DOHH2 (cell line): Measurements from ENCODE around the gene RPTOR.

Experiments
- H3F3A ChIP-seq: fragments of 200-600 bp; sonication (generic), shearing (Covaris generic); 2 replicates; pipeline ENCODE4 v1.6.0; 2016; ENCODE audit warnings: antibody characterized with exemption, mild to moderate bottlenecking; ENCODE audit not compliant: control insufficient read depth, insufficient read depth
- H3K27ac ChIP-seq: fragments of 200-600 bp; sonication (generic); 2 replicates; pipeline ENCODE4 v1.5.1; 2014; ENCODE audit warnings: low read depth, mild to moderate bottlenecking, low read length, moderate library complexity
- H3K27me3 ChIP-seq: fragments of 200-600 bp; sonication (generic); 2 replicates; pipeline ENCODE4 v1.6.1; 2014; ENCODE audit warnings: mild to moderate bottlenecking, low read length, mixed read lengths; ENCODE audit not compliant: control insufficient read depth
- H3K36me3 ChIP-seq: fragments of 200-600 bp; sonication (generic); 2 replicates; pipeline ENCODE4 v1.6.1; 2014; ENCODE audit warnings: mild to moderate bottlenecking, low read length, moderate library complexity, mixed read lengths; ENCODE audit not compliant: control insufficient read depth
- H3K4me1 ChIP-seq: fragments of 200-600 bp; sonication (generic); 2 replicates; pipeline ENCODE4 v1.6.1; 2014; ENCODE audit warnings: mild to moderate bottlenecking, low read length, mixed read lengths; ENCODE audit not compliant: control insufficient read depth
- H3K4me2 ChIP-seq: fragments of 200-600 bp; sonication (generic); 2 replicates; pipeline ENCODE4 v1.6.0; 2014; ENCODE audit warnings: mild to moderate bottlenecking, low read length, moderate library complexity
- H3K4me3 ChIP-seq: fragments of 200-600 bp; sonication (generic); 2 replicates; pipeline ENCODE4 v1.5.1; 2014; ENCODE audit warnings: mild to moderate bottlenecking, low read length, mixed read lengths
- H3K79me2 ChIP-seq: fragments of 200-600 bp; sonication (generic); 2 replicates; pipeline ENCODE4 v1.6.1; 2014; ENCODE audit warnings: mild to moderate bottlenecking, low read length, mixed read lengths; ENCODE audit not compliant: control insufficient read depth
- H3K9me2 ChIP-seq: fragments of 200-600 bp; sonication (generic); replicated peaks from 2 replicates; pipeline ENCODE4 v1.6.1; 2014; ENCODE audit warnings: mild to moderate bottlenecking, low read length, mixed read lengths; ENCODE audit not compliant: control insufficient read depth
- H3K9me3 ChIP-seq: fragments of 200-600 bp; sonication (generic); 2 replicates; pipeline ENCODE4 v1.6.1; 2014; ENCODE audit warnings: antibody characterized with exemption, low read length, mixed read lengths; ENCODE audit not compliant: control insufficient read depth, insufficient read depth
- H4K20me1 ChIP-seq: fragments of 200-600 bp; sonication (generic); 2 replicates; pipeline ENCODE4 v1.6.0; 2014; ENCODE audit warnings: low read depth, mild to moderate bottlenecking, antibody characterized with exemption, low read length, moderate library complexity; ENCODE audit not compliant: control insufficient read depth, insufficient read depth
- EZH2phosphoT487 ChIP-seq: fragments of 200-600 bp; sonication (generic); IDR thresholded peaks from 2 replicates; pipeline ENCODE4 v1.6.1; 2017; ENCODE audit warnings: borderline replicate concordance, mild to moderate bottlenecking, antibody characterized with exemption, low read length, moderate library complexity, mixed read lengths
- TF ChIP-seq, protein P1 (sequence below): fragments of 200-600 bp; sonication (generic); IDR thresholded peaks from one replicate; pipeline ENCODE4 v1.5.1; 2014; ENCODE audit warnings: antibody characterized with exemption, mild to moderate bottlenecking, low read depth, low read length; ENCODE audit not compliant: poor library complexity, severe bottlenecking

Gene RPTOR

DNA sequence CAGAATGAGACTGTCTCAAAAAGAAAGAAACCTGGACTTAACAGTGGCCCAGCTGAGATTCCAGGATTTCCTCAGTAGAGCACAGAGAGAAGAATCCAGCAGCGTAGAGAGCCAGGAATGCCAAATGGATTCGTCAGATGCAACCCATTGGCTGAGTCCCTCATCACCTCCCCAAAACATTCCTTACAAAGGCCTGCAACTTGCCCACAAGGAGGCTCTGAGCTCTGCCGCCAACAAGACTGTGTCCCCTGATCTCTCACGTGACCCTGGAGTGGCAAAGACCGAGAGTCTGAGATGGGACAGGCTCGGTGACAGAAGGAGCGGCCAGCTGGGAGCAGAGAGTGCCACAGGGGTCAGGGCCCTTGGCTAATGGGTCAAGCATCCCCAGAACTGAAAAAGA is 440.1 kb downstream of the RPTOR start:
- H3F3A ChIP-seq = no peaks in the 10 kb centered on the region
- H3K27me3 ChIP-seq = peaks cover 30% of the 10 kb centered on the region
- H3K36me3 ChIP-seq = no peaks in the 10 kb centered on the region
- no peaks in the 10 kb centered on the region for H4K20me1 ChIP-seq
- H3K79me2 ChIP-seq = no peaks in the 10 kb centered on the region
- no peaks in the 10 kb centered on the region for H3K9me3 ChIP-seq
- no peak for TF ChIP-seq EZH2phosphoT487
- TF ChIP-seq, protein P1, sequence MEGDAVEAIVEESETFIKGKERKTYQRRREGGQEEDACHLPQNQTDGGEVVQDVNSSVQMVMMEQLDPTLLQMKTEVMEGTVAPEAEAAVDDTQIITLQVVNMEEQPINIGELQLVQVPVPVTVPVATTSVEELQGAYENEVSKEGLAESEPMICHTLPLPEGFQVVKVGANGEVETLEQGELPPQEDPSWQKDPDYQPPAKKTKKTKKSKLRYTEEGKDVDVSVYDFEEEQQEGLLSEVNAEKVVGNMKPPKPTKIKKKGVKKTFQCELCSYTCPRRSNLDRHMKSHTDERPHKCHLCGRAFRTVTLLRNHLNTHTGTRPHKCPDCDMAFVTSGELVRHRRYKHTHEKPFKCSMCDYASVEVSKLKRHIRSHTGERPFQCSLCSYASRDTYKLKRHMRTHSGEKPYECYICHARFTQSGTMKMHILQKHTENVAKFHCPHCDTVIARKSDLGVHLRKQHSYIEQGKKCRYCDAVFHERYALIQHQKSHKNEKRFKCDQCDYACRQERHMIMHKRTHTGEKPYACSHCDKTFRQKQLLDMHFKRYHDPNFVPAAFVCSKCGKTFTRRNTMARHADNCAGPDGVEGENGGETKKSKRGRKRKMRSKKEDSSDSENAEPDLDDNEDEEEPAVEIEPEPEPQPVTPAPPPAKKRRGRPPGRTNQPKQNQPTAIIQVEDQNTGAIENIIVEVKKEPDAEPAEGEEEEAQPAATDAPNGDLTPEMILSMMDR = no peak
- H3K27ac ChIP-seq = no peak overlapping the region
- H3K4me3 ChIP-seq = no peak overlapping the region
- no peak overlapping the region for H3K4me2 ChIP-seq
- no peaks in the 10 kb centered on the region for H3K9me2 ChIP-seq
- peaks cover 14% of the 10 kb centered on the region for H3K4me1 ChIP-seq

DNA sequence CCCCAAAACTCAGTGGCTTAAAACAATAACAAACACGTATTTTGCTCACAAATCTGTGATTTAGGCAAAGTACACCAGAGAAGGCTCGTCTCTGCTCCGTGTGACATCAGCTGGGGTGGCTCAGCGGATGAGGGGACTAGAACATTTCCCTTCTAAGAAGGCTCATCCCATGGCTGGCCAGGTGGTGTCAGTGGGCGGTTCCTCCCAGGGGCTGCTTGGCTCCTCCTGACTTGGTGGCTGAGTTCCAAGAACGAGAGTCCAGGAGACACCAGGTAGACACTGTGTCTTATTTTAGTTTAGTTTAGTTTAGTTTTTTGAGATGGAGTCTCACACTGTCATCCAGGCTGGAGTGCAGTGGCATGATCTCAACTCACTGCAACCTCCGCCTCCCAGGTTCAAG is 441.4 kb downstream of the RPTOR start:
- H3K36me3 ChIP-seq = no peaks in the 10 kb centered on the region
- H3K79me2 ChIP-seq = no peaks in the 10 kb centered on the region
- no peak for TF ChIP-seq EZH2phosphoT487
- TF ChIP-seq, protein P1 = no peak
- H4K20me1 ChIP-seq = no peaks in the 10 kb centered on the region
- H3K27ac ChIP-seq = no peak overlapping the region
- H3K4me2 ChIP-seq = no peak overlapping the region
- H3K4me1 ChIP-seq = peaks cover 19% of the 10 kb centered on the region
- no peak overlapping the region for H3K4me3 ChIP-seq
- H3K9me3 ChIP-seq = no peaks in the 10 kb centered on the region
- H3F3A ChIP-seq = no peaks in the 10 kb centered on the region
- H3K9me2 ChIP-seq = no peaks in the 10 kb centered on the region
- H3K27me3 ChIP-seq = peaks cover 34% of the 10 kb centered on the region

DNA sequence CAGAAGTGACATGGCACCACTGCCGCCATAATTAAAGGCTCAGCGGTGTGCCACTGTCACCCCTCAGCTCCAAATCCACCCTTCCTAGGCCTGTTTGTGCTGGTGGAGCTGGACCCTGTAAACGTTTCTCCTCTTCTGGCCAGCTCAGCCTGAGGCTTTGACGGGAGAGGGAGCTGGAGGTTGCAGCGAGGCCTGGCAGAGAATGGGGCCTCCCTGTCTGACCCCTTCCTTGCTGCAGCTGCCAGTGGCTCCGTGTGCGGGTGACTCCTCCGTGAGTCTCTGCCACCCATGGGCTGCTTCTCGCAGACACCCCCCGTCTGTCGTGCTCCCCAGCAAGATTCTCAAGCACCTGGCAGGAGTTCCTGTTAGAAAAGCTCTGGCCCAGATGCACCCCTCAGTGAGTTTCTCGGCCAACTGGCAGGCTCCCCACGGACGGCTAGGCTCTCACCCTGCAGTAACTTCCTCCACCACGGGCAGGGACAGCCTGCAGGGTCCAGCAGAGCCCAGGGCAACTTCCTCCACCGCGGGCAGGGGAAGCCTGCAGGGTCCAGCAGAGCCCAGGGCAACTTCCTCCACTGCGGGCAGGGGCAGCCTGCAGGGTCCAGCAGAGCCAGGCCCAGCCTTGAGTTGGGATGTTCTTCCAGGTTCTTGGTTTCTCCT is 442.3 kb downstream of the RPTOR start:
- H3K27me3 ChIP-seq = peaks cover 32% of the 10 kb centered on the region
- H3K79me2 ChIP-seq = no peaks in the 10 kb centered on the region
- no peaks in the 10 kb centered on the region for H4K20me1 ChIP-seq
- TF ChIP-seq, protein P1 = no peak
- no peak for TF ChIP-seq EZH2phosphoT487
- H3K9me3 ChIP-seq = no peaks in the 10 kb centered on the region
- H3K4me2 ChIP-seq = no peak overlapping the region
- H3K36me3 ChIP-seq = no peaks in the 10 kb centered on the region
- no peak overlapping the region for H3K27ac ChIP-seq
- H3K4me3 ChIP-seq = no peak overlapping the region
- H3K9me2 ChIP-seq = no peaks in the 10 kb centered on the region
- H3K4me1 ChIP-seq = peaks cover 19% of the 10 kb centered on the region
- H3F3A ChIP-seq = no peaks in the 10 kb centered on the region
